ENCODE measurements around the gene GRIN1.

DNA sequence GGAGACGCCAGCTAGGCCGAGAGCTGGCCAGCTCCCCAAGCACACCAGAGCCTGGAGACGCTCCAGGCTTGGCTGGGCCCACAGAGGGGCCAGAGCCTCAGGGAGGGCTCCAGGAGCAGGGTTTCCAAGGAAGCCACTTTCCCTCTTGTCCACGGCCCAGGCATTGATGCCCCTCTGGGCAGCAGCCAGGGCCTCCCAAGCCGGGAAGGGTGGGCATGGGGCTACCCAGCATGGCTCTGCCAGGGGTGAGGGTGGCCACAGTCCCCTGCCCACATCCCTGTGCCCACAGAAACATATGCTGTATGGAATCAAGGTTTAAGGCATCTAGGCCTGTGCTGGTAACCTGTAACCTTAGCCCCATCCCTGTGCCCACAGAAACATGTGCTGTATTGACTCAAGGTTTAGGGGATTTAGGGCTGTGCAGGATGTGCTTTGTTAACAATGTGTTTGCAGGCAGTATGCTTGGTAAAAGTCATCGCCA, 22.9 kb upstream of the GRIN1 start:
- TF ChIP-seq CTCF (IDR thresholded peaks at IDR 0.05), result no peak
- TF ChIP-seq POLR2AphosphoS5 (IDR thresholded peaks at IDR 0.05), result no peak
